ENCODE data around the gene PLXNA4. TPM values are rescaled to one million over a fixed set of nuclear protein-coding genes. Genes with fewer than 3 reads are reported as not detected.

The PLXNA4 gene
- total RNA-seq, result under 1 TPM; 0.75 to 0.85 TPM
- polyA plus RNA-seq (2013, experiment 1 of 2), result 0.82 TPM
- polyA plus RNA-seq (2013, experiment 2 of 2), result 0.54 TPM
- 0 to 33.2 (median 1.4) reads per million in 172 experiments for total RNA-seq

GRCh38 chr7:132575982-132576720 lies at the start of gene PLXNA4:
PLXNA4 (minus strand) TSS chr7:132576470; CDS start chr7:132508693, 67,777 bp downstream.
- no peak for ATAC-seq (ENCODE audit: poor library complexity)
- Mint-ChIP-seq H3K9me3 (no peaks in the 10 kb centered on the region), H3K27ac (no peak within 1 kb of the TSS), H3K4me3 (peak within 1 kb of the TSS; percentile 60), H3K36me3 (ENCODE audit: low read depth) (no peaks in the 10 kb centered on the region), H3K27me3 (peaks cover 84% of the 10 kb centered on the region), H3K4me1 (ENCODE audit: low read depth) (peaks cover 33% of the 10 kb centered on the region)
- Histone ChIP-seq H3K27me3 (ENCODE audit: control insufficient read depth in 1 of 2, insufficient read depth in 2 of 2, low read length in 2 of 2) (peaks cover 60 to 80% of the 10 kb centered on the region in 2 experiments), H3K4me3 (ENCODE audit: low read length) (peak within 1 kb of the TSS; percentile 38), H3K4me1 (ENCODE audit: insufficient read depth, low read length) (peaks cover 20% of the 10 kb centered on the region), H3K27ac (ENCODE audit: low read depth in 1 of 2, low read length in 2 of 2) (no peak within 1 kb of the TSS), H3K9me3 (ENCODE audit: control insufficient read depth in 1 of 2, insufficient read depth in 1 of 2, low read length in 2 of 2) (no peaks in the 10 kb centered on the region), H3K36me3 (ENCODE audit: insufficient read depth, low read length) (no peaks in the 10 kb centered on the region)
- CTCF ChIA-PET, result no interaction called here
- TF ChIP-seq, protein P1, sequence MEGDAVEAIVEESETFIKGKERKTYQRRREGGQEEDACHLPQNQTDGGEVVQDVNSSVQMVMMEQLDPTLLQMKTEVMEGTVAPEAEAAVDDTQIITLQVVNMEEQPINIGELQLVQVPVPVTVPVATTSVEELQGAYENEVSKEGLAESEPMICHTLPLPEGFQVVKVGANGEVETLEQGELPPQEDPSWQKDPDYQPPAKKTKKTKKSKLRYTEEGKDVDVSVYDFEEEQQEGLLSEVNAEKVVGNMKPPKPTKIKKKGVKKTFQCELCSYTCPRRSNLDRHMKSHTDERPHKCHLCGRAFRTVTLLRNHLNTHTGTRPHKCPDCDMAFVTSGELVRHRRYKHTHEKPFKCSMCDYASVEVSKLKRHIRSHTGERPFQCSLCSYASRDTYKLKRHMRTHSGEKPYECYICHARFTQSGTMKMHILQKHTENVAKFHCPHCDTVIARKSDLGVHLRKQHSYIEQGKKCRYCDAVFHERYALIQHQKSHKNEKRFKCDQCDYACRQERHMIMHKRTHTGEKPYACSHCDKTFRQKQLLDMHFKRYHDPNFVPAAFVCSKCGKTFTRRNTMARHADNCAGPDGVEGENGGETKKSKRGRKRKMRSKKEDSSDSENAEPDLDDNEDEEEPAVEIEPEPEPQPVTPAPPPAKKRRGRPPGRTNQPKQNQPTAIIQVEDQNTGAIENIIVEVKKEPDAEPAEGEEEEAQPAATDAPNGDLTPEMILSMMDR (IDR thresholded peaks at IDR 0.05), result no peak
- intact Hi-C loops (cut with DNase I, micrococcal nuclease), result no loop called here
- peak in 1 of 14 experiments; percentile 18 for DNase-seq
- POLR2A ChIA-PET, result no interaction called here

DNA sequence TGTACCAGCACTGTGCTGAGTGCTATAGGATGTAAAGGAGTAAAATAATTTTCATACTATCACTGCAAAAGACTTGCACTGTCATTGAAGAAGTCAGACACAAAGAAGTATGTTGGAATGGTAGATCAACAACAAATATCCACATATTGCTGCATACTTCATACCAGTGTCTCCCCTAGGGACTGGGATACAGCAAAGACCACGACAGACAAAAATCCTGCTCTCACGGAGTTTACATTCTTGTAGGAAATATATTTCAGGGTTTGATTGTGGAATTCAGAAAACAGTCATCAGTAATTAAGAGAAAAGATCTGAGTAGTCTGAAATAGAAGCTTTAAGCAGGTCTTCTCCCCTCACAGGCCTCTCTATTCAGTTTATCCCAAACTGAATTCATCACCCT lies 49.4 kb upstream of the PLXNA4 start:
- no peak overlapping the region for H3K27ac ChIP-seq (ENCODE audit: low read depth in 1 of 2, low read length in 2 of 2)
- POLR2A ChIA-PET, result no interaction called here
- ATAC-seq (ENCODE audit: poor library complexity), result no peak

DNA sequence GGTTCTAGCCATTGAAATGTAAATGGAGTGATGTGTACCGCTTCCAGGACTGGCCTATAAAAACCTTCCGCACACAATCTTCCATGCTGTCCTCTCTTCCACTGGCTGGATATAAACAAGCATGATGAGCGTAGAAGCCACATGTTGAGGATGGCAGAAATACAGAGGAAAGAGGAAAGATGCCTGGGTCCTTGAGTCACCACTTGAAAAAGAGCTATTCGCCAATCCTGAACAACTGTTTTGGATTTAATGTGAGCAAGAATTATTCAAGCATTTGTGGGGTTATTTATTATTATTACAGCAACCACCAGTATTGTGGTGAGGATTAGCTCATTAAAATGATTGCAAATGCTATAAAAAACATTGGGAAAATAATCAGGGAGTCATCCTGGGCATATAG lies 45.8 kb upstream of the PLXNA4 start:
- POLR2A ChIA-PET, result no interaction called here

More for the DNA sequence above, 49.4 kb upstream of the PLXNA4 start:
- Mint-ChIP-seq H3K9me3 (no peaks in the 10 kb centered on the region), H3K27ac (no peak overlapping the region), H3K4me1 (ENCODE audit: low read depth) (no peaks in the 10 kb centered on the region), H3K4me3 (no peak overlapping the region), H3K27me3 (no peaks in the 10 kb centered on the region), H3K36me3 (ENCODE audit: low read depth) (no peaks in the 10 kb centered on the region)
- Histone ChIP-seq H3K36me3 (ENCODE audit: insufficient read depth, low read length) (no peaks in the 10 kb centered on the region), H3K9me3 (ENCODE audit: control insufficient read depth in 1 of 2, insufficient read depth in 1 of 2, low read length in 2 of 2) (no peaks in the 10 kb centered on the region), H3K27me3 (ENCODE audit: control insufficient read depth in 1 of 2, insufficient read depth in 2 of 2, low read length in 2 of 2) (no peaks in the 10 kb centered on the region), H3K4me1 (ENCODE audit: insufficient read depth, low read length) (no peaks in the 10 kb centered on the region), H3K4me3 (ENCODE audit: low read length) (no peak overlapping the region)
- TF ChIP-seq, protein P1 (IDR thresholded peaks at IDR 0.05), result no peak
- CTCF ChIA-PET, result no interaction called here
- intact Hi-C loops (cut with DNase I, micrococcal nuclease), result no loop called here
- DNase-seq, result no peak

More for the DNA sequence above, 45.8 kb upstream of the PLXNA4 start:
- no peak overlapping the region for H3K27ac ChIP-seq (ENCODE audit: low read depth in 1 of 2, low read length in 2 of 2)
- no peak overlapping the region for H3K27ac Mint-ChIP-seq
- H3K27me3 ChIP-seq (ENCODE audit: control insufficient read depth in 1 of 2, insufficient read depth in 2 of 2, low read length in 2 of 2), result no peaks in the 10 kb centered on the region
- H3K4me3 Mint-ChIP-seq, result no peak overlapping the region
- no peak for DNase-seq
- H3K9me3 Mint-ChIP-seq, result no peaks in the 10 kb centered on the region
- no peak for ATAC-seq (ENCODE audit: poor library complexity)
- no peaks in the 10 kb centered on the region for H3K9me3 ChIP-seq (ENCODE audit: control insufficient read depth in 1 of 2, insufficient read depth in 1 of 2, low read length in 2 of 2)
- no peaks in the 10 kb centered on the region for H3K27me3 Mint-ChIP-seq
- intact Hi-C loops (cut with DNase I, micrococcal nuclease), result no loop called here
- no peaks in the 10 kb centered on the region for H3K4me1 Mint-ChIP-seq (ENCODE audit: low read depth)
- H3K4me3 ChIP-seq (ENCODE audit: low read length), result no peak overlapping the region
- TF ChIP-seq, protein P1 (IDR thresholded peaks at IDR 0.05), result no peak
- H3K4me1 ChIP-seq (ENCODE audit: insufficient read depth, low read length), result no peaks in the 10 kb centered on the region
- CTCF ChIA-PET, result no interaction called here
- H3K36me3 ChIP-seq (ENCODE audit: insufficient read depth, low read length), result no peaks in the 10 kb centered on the region
- H3K36me3 Mint-ChIP-seq (ENCODE audit: low read depth), result no peaks in the 10 kb centered on the region

Measured in CD4-positive, alpha-beta T cell (primary cell).